ENCODE results near the gene HDDC3. TPM values are rescaled to one million over a fixed set of nuclear protein-coding genes. Genes with fewer than 3 reads are reported as not detected.

HDDC3 gene
- total RNA-seq, 1 experiment from 2014 or later: 13.3 TPM

DNA sequence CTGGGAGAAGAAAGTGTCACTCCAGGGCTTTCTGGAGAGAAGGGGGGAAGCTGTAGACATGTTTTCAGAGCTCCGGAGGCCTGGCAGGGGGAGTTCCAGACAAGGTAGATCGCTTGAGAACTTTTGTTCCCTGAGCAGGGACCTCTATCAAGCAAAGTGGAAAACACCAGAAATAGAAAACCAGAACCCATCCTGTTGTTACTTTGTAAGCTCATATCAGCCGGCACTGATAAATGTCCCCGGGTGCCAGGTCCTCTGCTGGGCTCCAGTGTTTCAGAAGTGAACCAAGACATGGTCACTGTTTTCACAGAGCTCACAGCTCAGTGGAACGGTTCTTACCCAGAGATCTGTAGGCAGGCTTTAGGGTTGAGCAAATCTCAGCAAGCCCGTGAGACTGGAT, 13.5 kb downstream of the HDDC3 start:
- Histone ChIP-seq H2BK120ac (ENCODE audit: low read depth, low read length, poor library complexity, severe bottlenecking) (no peak overlapping the region), H3K79me1 (ENCODE audit: insufficient read depth, low read depth, low read length, poor library complexity, severe bottlenecking) (no peaks in the 10 kb centered on the region), H3K9me3 (ENCODE audit: control insufficient read depth, low read depth, low read length) (no peaks in the 10 kb centered on the region), H4K8ac (replicated peaks; ENCODE audit: insufficient read length, low read depth, low read length) (no peak overlapping the region), H3K4ac (ENCODE audit: low read depth, low read length) (no peak overlapping the region), H4K20me1 (ENCODE audit: control insufficient read depth, insufficient read depth, insufficient read length) (no peaks in the 10 kb centered on the region), H3K18ac (ENCODE audit: insufficient read length, low read depth, low read length) (no peak overlapping the region), H3K56ac (ENCODE audit: insufficient read length, low read depth, low read length) (no peak overlapping the region), H3K23ac (ENCODE audit: insufficient read length, low read depth, low read length) (no peak overlapping the region), H3T11ph (ENCODE audit: low read length) (no peak overlapping the region), H4K91ac (ENCODE audit: insufficient read length, low read depth, low read length) (no peak overlapping the region), H3K27me3 (ENCODE audit: insufficient read depth, low read length) (no peaks in the 10 kb centered on the region), H3K4me1 (ENCODE audit: insufficient read depth, low read length) (no peaks in the 10 kb centered on the region), H4K5ac (ENCODE audit: insufficient read length, low read depth, low read length) (no peak overlapping the region), H2BK15ac (ENCODE audit: low read depth, low read length) (no peak overlapping the region), H3K27ac (ENCODE audit: insufficient read length, low read depth, low read length) (no peak overlapping the region), H3K9ac (ENCODE audit: extremely low read depth, insufficient read length, low read length) (no peak overlapping the region), H3K4me2 (ENCODE audit: insufficient read depth, insufficient read length, low read length) (no peak overlapping the region), H3K14ac (ENCODE audit: insufficient read depth, low read length) (no peak overlapping the region), H3K79me2 (ENCODE audit: insufficient read depth, low read length) (no peaks in the 10 kb centered on the region), H2AK5ac (ENCODE audit: insufficient read length, low read length) (no peak overlapping the region), H3K23me2 (ENCODE audit: insufficient read length, low read depth, low read length, poor library complexity, severe bottlenecking) (no peaks in the 10 kb centered on the region), H2BK12ac (ENCODE audit: insufficient read length, low read depth, low read length) (no peak overlapping the region), H2BK20ac (ENCODE audit: low read depth, low read length, poor library complexity, severe bottlenecking) (no peak overlapping the region), H2BK5ac (ENCODE audit: insufficient read length, low read length) (no peak overlapping the region), H2AFZ (ENCODE audit: low read length) (no peak overlapping the region)
- H3K9me3 Mint-ChIP-seq: no peaks in the 10 kb centered on the region
- no peak for DNase-seq
- peaks cover 11 to 12% of the 10 kb centered on the region in 2 experiments for H3K4me1 Mint-ChIP-seq
- H3K27ac Mint-ChIP-seq: 0 out of 7 replicates have a peak overlapping the region, but pooled peaks of 1 of the 3 experiments have one; percentile 6
- H3K36me3 Mint-ChIP-seq (ENCODE audit: insufficient read depth in 1 of 3, low read depth in 3 of 3): peaks cover 3 to 52% (median 11%) of the 10 kb centered on the region in 3 experiments; a peak in 6 of 7 replicates
- no peak for TF ChIP-seq CTCF (conservative IDR thresholded peaks at IDR 0.05)
- no peaks in the 10 kb centered on the region for H3K27me3 Mint-ChIP-seq (ENCODE audit: low read depth)
- no peak overlapping the region; a peak in 1 of 5 replicates for H3K4me3 Mint-ChIP-seq
- WGBS (ENCODE audit: extremely low coverage, insufficient read length, low lambda C conversion rate): no CpG with 5 or more reads among the region's 6 CpGs
